HG03045 (cell line): ENCODE measurements around the gene MACF1.

Source experiments
- ATAC-seq: cut with Tn5 transposase; IDR thresholded peaks from one replicate; pipeline ENCODE4 v1.9.1; 2021; ENCODE audit warnings: mild to moderate bottlenecking, moderate library complexity; ENCODE audit not compliant: unreplicated experiment

Gene MACF1

GRCh38 chr1:39528082-39528481, 323.6 kb downstream of the MACF1 start:
- ATAC-seq = no peak

- ATAC-seq = no peak
Measured at GRCh38 chr1:39529901-39530535, 325.5 kb downstream of the MACF1 start.

- ATAC-seq = no peak
Measured at GRCh38 chr1:39531526-39531925, 327.0 kb downstream of the MACF1 start.

DNA sequence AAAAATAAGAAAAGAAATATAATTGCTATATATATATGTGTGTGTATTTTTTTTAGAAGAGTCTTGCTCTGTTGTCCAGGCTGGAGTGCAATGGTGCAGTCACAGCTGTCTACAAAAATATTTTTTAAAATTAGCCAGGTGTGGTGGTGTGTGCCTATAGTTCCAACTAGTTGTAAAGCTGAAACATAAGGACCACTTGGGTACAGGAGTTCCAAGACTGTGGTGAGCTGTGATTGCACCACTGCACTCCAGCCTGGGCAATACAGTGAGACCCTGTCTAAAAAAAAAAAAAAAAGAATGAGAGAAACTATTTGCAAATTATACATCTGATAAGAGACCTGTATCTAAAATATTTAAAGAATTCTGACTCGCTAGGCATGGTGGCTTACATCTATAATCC, 328.9 kb downstream of the MACF1 start:
- no peak for ATAC-seq
